ENCODE measurements around the gene DYNLT5.

The DYNLT5 gene

DNA sequence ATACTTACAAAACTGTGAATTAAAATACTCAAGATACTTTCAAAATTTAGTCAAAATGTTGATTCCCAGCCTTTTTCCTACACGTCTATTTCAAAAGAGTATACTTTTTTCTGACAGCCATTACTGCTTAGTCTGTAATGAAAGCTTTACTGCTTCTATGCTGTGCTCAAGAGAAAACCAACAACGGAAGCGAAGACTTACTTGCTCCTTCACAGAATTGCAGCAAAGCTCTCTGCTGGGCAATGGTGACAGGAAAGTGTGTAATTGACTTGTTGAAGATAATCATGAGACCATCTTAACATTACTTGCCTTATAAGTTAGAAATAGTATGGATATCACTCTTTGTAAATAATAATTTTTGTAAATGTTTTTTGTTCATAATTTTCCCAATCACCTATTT is 1.7 kb upstream of the DYNLT5 start:
- DNase-seq (ENCODE audit: low read depth), result peak; percentile 36
- H3K4me3 ChIP-seq (ENCODE audit: low read depth, low read length), result no peak overlapping the region
- no peak for TF ChIP-seq CTCF (IDR thresholded peaks at IDR 0.05; ENCODE audit: insufficient read depth, low read depth, low read length, missing control alignments)

GRCh38 chr1:66751160-66751559 is 1.1 kb upstream of the DYNLT5 start:
- no peak for TF ChIP-seq CTCF (IDR thresholded peaks at IDR 0.05; ENCODE audit: insufficient read depth, low read depth, low read length, missing control alignments)
- no peak for DNase-seq (ENCODE audit: low read depth)

GRCh38 chr1:66752671-66753371 is 562 bp downstream of the DYNLT5 start:
- TF ChIP-seq CTCF (IDR thresholded peaks at IDR 0.05; ENCODE audit: insufficient read depth, low read depth, low read length, missing control alignments), result no peak
- no peak for DNase-seq (ENCODE audit: low read depth)
- no peak overlapping the region for H3K4me3 ChIP-seq (ENCODE audit: low read depth, low read length)

More at GRCh38 chr1:66751160-66751559, 1.1 kb upstream of the DYNLT5 start:
- H3K4me3 ChIP-seq (ENCODE audit: low read depth, low read length), result no peak overlapping the region

DNA sequence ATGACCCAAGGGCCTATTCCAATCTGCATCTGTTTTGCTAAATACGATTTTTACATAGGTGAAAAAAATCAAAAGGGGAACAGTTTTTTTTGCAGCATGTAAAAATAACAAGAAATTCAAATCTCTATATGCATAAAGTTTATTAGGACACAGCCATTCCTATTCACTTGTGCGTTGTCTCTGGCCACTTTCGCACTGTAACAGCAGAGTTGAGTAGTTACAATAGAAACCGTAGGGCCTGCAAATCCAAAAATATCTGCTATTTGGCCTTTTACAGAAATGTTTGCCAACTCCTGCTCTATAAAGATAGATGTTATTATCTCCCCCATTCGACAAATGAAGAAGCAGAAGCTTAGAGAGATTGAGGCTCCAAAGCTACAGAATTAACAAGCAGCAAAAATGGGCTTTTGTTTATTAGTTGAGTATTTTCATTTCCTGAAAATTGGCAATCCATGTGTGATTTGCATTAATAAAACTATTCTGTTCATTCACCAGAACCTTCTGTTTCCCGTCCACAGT is 5.5 kb downstream of the DYNLT5 start:
- DNase-seq (ENCODE audit: low read depth), result no peak

DNA sequence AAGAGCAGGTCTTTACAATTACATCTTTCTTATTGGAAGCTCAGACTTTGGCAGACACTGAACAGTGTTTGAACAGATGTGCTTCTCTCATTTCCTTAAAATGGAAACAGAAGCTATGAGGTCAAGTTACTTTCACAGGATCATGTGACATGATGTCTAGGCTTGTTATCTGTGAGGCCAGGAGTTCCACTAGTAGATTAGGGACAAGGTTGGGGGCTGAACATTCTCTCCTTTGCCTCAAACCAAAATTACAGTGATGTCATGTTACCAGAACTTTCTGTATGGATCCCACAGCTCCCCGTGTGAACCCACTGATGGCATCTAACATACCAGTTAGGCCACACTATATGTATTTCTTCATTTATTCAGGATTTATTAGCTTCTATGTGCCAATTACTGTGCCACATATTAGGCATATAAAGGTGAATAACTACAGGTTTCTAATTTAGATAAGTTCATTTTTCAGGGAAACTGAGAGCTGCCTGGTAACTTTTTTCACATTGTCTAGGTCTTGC is 6.0 kb downstream of the DYNLT5 start:
- H3K4me3 ChIP-seq (ENCODE audit: low read depth, low read length), result no peak overlapping the region
- DNase-seq (ENCODE audit: low read depth), result peak; percentile 67
- TF ChIP-seq CTCF (IDR thresholded peaks at IDR 0.05; ENCODE audit: insufficient read depth, low read depth, low read length, missing control alignments), result no peak

More for the DNA sequence above, 5.5 kb downstream of the DYNLT5 start:
- no peak overlapping the region for H3K4me3 ChIP-seq (ENCODE audit: low read depth, low read length)
- no peak for TF ChIP-seq CTCF (IDR thresholded peaks at IDR 0.05; ENCODE audit: insufficient read depth, low read depth, low read length, missing control alignments)

DNA sequence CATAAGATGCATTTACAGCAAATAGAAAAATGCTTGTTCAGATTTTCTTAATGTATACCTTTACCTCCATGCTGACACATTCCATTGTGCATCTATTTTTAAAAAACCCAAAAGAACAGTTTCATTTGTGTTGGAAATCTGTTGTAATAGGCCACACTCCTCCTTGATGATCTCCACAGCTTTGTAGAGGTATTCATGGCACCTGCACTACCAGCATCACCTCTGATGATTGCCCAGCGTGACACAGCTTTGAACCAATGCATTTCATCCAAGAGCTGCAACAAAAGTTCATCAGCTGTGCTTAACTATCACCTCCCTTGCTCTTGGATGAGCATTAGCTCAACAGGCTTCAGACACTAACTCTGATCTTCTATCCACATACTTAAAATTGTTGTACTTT is 8.2 kb downstream of the DYNLT5 start:
- no peak overlapping the region for H3K4me3 ChIP-seq (ENCODE audit: low read depth, low read length)
- TF ChIP-seq CTCF (IDR thresholded peaks at IDR 0.05; ENCODE audit: insufficient read depth, low read depth, low read length, missing control alignments), result no peak
- DNase-seq (ENCODE audit: low read depth), result no peak

Measured in GM12865 (cell line).